ENCODE measurements around the gene CUX1.

DNA sequence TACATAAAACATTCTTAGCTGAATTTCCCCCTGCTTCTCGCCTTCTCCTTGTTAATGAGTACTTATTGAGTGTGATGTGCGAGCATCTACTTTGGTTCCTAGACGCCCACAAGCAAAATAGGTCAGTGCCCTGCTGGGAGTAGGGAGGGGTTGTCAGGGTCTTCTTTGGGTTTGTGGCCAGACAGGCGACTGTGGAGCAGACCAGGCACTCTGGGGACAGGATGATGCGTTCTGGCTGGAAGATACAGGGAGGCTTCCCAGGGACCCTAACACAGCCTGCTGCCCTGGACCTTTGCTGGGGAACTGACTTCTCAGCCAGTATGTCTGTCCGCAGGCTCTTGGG lies 227.2 kb downstream of the CUX1 start:
- TF ChIP-seq GATA2 (IDR thresholded peaks at IDR 0.05; ENCODE audit: low read depth, low read length) (no peak), GATA3 (IDR thresholded peaks at IDR 0.05; ENCODE audit: low read depth, low read length) (no peak)

Measured in SH-SY5Y (cell line).